A204.1 (cell line): Measurements from ENCODE around the gene MELTF.

Source experiments
- FAIRE-seq: peaks from 2 replicates; lab custom pipeline; 2012; peaks lifted over from hg19 to GRCh38; lab: Jason Lieb, UNC

MELTF gene

GRCh38 chr3:196968233-196969133, 61.1 kb downstream of the MELTF start, which contains the start of gene PIGZ:
Gene PIGZ, minus strand, starts transcription at chr3:196968833. Its CDS starts 16,802 bp downstream, at chr3:196952031.
- no peak for FAIRE-seq

DNA sequence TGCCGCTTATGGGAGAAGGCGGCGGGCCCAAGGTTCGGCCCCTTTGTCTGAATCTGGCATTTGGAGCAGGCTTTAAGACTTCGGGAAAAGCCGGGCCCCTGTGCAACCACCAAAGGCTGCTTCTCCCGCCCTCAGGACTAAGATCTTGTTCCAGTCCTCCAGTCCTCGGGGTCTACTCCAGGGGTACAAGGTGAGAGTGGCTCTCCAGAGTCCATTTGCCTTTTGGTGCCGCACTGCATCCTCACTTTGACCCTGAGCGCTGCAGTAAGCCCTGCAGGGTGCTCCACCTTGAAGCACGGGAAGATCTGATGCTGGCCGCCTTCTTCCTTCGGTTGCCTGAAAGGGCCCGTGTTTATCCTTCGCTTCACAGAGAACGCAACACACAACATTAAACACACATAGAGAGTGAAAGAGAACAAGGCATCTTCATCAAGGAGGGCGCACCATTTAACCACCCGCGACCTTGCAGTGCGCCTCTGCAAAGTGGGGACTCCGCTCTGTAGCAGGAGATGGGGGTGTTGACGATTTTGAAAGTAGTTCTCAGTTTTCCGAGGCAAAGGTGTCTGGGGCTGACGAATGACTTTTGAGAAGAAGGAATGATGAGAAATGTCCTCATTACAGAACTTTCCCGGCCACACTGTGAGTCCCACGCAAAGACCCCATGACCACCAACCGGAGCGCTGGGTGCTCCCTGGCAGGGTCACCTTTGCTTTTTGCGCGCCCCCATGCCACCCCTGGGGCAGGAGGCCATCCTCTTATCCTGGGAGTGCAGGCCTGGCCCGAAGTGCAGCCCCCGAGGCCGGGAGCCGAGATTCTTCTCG, 62.0 kb downstream of the MELTF start:
- FAIRE-seq = no peak

DNA sequence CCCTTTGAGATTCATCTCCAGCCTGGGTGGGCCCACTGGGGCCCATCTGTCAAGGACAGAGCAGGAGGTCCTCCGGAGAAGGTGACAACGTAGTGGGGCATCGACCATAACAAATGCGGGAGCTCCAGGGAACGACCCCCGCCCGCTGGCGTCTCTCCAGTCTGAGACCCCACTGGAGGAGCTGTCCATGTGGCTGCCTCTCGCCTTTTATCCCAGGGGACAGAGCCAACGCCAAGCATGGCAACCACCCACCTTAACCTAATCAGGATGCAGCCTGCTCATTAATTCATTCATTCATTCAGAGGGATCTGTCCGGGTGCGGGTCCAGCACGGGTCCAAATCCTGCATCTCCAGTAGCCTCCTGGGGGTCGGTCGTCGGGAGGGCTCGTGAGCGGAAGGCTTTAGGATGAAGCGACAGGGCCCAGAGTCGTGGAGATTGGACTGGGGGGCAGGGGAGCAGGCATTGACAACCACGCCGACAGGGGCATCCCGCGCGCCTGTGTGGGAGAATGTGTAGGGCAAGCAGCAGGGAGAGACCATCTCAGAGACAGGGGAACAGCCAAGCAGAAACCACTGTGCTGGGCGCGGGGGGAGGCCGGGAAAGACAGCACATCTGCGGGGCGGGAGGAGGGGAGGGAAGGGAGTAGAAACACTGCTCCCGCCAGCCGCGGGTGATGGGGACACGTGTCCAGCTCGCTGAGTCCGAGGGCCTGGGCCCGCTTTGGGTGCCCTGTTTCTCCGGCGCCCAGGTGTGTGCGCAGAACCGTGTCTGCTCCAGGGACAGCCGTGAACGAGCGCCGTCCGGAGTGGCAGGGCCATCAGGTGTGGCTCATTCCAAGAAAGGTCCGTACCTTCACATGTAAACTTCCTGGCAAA, 62.9 kb downstream of the MELTF start:
- FAIRE-seq = no peak

- FAIRE-seq = no peak
These were observed 63.8 kb downstream of the MELTF start for GRCh38 chr3:196965804-196966173.

- no peak for FAIRE-seq
These were observed 64.4 kb downstream of the MELTF start for GRCh38 chr3:196965112-196965803.

DNA sequence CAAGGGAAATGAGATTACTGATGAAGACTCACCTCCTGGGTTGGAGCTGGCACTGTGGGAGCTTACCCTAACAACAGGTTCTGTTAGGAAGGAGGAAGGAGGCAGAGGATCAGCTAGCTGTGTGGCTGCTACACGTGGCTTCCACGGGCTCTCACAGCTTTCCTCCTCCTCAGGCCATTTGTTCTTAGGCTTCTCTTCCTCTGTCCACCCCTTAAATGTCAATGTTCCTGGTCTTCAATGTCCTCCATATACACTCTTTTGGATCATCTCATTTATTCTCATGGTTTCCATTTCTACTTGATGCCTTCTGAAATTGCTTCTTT, 66.0 kb downstream of the MELTF start:
- no peak for FAIRE-seq

DNA sequence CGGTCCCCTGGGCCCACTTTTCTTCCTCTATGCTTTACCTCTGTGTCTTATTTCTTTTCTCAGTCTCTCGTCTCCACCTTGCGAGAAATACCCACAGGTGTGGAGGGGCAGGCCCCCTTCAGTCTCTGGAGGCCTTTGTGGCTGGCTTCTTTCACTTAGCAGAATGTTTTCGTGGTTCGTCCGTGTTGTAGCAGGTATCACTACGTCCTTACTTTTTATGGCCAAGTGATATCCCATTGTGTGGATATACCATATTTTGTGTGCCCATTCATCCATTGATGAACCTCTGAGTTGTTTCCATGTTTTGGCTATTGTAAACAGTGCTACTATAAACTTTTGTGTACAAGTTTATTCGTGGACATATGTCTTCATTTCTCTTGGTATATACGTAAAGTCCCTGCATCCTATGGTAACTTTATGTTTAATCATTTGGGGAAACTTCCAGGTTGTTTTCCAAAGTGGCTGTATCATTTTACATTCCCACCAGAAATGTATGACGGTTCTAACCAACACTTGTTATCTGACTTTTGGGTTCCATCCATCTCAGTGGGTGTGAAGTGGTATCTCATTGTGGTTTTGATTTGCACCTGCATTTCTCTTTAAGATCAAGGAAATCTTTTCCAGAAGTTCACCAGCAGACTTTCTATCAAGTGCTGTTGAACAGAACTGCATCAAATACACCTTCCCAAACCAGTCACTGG, 66.5 kb downstream of the MELTF start:
- no peak for FAIRE-seq

- FAIRE-seq = no peak
These were observed 67.3 kb downstream of the MELTF start for GRCh38 chr3:196962108-196962929.

- no peak for FAIRE-seq
These were observed 74.8 kb downstream of the MELTF start for GRCh38 chr3:196954832-196955231.
